Measurements from ENCODE around the gene BRPF1.

DNA sequence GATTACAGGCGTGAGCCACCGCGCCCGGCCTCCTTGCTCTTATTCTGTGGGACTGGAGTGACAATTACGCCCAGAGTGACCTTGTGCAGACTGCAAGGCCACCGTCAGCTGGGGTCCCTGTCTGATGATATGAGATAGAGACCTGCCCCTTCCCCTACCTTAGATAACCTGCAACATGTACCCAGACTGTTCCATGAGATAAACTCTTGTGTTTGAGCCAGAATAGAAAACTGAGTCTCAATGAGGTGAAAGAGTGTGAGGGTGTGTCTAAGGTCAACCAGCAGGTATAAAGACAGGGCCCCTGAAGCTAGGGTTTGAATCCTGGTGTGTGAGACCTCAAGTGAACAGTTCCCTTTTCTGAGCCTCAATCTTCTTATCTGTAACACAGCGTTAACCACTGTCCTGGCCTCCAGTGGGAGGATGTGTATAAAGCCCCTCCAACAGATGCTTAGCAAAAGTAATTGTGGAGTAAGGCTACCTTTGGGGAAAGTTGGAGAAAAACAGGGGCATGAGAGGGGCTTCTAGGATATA is 54.7 kb downstream of the BRPF1 start:
- TF ChIP-seq CTCF (IDR thresholded peaks at IDR 0.05; ENCODE audit: low read length), result no peak
- no peak for TF ChIP-seq EZH2 (optimal IDR thresholded peaks at IDR 0.05; ENCODE audit: low read depth, low read length)
